Breast epithelium (tissue), 3 donors: ENCODE results near the gene ABLIM2.

Source experiments
- POLR2A ChIP-seq: fragments of 450-650 bp; IDR thresholded peaks from one replicate; pipeline ENCODE4 v1.6.1; 2016; ENCODE audit warnings: antibody characterized with exemption, mild to moderate bottlenecking, moderate library complexity
- POLR2AphosphoS5 ChIP-seq, 3 donors: sonication (generic); formaldehyde crosslinking; IDR thresholded peaks; one replicate each; pipeline ENCODE4 v1.6.1; 2017; ENCODE audit warnings: antibody characterized with exemption in 3 of 3
- TF ChIP-seq, protein P1 (sequence below), 3 donors: fragments of 450-650 bp; IDR thresholded peaks; one replicate each; pipeline ENCODE4 v1.5.1; 2016 to 2017; ENCODE audit warnings: antibody characterized with exemption in 3 of 3, mild to moderate bottlenecking in 3 of 3, moderate library complexity in 3 of 3

DNA sequence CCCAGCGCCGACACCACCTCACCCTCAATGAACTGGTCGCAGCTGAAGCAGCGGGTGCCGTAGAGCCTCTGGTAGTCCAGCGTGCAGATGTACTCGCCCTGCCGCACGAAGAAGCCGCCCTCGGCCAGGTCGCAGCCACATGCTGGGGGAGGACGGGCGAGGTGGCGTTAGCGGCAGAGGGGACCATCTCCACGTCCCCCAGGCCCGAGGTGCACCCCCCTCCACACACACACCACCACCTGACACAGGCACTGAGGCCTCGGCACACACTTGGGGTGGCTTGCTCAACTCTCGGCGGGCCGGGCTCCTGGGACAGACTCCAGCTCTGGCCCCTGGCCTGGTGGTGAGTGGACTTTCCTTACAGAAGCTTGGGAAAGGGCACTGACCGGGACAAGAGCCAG lies 61.5 kb downstream of the ABLIM2 start:
- TF ChIP-seq, protein P1, sequence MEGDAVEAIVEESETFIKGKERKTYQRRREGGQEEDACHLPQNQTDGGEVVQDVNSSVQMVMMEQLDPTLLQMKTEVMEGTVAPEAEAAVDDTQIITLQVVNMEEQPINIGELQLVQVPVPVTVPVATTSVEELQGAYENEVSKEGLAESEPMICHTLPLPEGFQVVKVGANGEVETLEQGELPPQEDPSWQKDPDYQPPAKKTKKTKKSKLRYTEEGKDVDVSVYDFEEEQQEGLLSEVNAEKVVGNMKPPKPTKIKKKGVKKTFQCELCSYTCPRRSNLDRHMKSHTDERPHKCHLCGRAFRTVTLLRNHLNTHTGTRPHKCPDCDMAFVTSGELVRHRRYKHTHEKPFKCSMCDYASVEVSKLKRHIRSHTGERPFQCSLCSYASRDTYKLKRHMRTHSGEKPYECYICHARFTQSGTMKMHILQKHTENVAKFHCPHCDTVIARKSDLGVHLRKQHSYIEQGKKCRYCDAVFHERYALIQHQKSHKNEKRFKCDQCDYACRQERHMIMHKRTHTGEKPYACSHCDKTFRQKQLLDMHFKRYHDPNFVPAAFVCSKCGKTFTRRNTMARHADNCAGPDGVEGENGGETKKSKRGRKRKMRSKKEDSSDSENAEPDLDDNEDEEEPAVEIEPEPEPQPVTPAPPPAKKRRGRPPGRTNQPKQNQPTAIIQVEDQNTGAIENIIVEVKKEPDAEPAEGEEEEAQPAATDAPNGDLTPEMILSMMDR (IDR thresholded peaks at IDR 0.05), result no peak
- TF ChIP-seq POLR2A, result no peak
- no peak for TF ChIP-seq POLR2AphosphoS5 (IDR thresholded peaks at IDR 0.05)
